HG02852 (cell line): ENCODE results near the gene SPHK1.
"Not testable (repeated sequence)": the region's sequence is repeated elsewhere in the genome, so short reads cannot be mapped to it uniquely, and the experiment has no call there.

ENCODE experiments used
- ATAC-seq: cut with Tn5 transposase; IDR thresholded peaks from one replicate; pipeline ENCODE4 v1.9.1; 2021; ENCODE audit warnings: mild to moderate bottlenecking, moderate library complexity; ENCODE audit not compliant: unreplicated experiment

SPHK1 gene, protein sequence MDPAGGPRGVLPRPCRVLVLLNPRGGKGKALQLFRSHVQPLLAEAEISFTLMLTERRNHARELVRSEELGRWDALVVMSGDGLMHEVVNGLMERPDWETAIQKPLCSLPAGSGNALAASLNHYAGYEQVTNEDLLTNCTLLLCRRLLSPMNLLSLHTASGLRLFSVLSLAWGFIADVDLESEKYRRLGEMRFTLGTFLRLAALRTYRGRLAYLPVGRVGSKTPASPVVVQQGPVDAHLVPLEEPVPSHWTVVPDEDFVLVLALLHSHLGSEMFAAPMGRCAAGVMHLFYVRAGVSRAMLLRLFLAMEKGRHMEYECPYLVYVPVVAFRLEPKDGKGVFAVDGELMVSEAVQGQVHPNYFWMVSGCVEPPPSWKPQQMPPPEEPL

DNA sequence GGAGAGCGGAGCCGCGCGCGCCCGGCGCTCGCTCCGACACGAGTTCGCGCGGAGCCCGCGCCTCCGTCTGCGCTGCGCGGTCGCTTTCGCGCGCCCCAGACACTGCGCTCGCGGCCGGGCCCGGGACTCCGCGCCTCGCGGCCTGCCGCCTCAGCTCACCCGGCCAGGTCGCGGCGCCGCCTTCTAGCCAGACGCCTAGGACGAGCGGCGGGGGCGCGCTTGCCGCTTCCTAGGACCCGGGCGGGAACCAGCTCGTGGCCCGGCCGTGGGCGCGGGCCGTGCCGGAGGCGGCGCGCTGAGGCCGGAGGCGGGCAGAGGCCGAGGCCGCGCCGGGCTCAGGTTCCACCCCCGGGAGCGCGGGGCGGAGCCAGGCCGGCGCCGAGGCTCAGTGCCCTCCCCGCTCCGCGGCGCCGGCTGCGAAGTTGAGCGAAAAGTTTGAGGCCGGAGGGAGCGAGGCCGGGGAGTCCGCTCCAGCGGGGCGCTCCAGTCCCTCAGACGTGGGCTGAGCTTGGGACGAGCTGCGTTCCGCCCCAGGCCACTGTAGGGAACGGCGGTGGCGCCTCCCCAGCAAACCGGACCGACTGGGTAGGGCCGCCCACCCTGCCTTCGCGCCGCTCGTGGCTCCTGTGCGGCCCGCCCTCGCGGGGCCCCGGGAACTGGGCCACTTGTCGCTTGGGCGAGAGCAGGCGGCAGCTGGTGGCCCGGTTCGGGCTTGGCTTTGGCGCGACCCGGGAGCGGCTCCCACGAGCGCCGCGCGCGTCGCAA is at the start of gene SPHK1:
SPHK1 (plus strand) TSS at position 388 of the 765 bp plus-strand sequence. CDS start 1,036 bp downstream, outside the sequence.
- ATAC-seq, result peak; percentile 57

DNA sequence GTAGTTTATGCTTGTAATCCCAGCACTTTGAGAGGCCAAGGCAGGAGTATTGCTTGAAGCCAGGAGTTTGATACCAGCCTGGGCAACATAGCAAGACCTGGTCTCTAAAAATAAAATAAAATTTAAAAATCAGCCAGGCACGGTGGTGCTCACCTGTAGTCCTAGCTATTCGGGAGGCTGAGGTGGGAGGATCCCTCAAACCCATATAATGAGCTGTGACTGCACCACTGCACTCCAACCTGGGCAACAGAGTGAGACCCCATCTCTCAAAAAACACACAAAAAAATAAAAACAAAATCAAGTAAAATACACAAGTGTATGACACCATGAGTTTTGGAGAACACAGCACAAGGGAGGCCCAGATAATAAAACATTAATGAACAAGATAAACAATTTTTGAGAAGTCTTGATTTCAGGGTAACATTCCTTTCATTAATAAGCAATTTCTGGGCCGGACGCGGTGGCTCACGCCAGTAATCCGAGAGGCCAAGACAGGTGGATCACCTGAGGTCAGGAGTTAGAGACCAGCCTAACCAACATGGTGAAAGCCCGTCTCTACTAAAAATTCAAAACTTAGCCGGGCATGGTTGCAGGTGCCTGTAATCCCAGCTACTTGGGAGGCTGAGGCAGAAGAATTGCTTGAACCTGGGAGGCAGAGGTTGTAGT is 48.6 kb upstream of the SPHK1 start:
- no peak for ATAC-seq

DNA sequence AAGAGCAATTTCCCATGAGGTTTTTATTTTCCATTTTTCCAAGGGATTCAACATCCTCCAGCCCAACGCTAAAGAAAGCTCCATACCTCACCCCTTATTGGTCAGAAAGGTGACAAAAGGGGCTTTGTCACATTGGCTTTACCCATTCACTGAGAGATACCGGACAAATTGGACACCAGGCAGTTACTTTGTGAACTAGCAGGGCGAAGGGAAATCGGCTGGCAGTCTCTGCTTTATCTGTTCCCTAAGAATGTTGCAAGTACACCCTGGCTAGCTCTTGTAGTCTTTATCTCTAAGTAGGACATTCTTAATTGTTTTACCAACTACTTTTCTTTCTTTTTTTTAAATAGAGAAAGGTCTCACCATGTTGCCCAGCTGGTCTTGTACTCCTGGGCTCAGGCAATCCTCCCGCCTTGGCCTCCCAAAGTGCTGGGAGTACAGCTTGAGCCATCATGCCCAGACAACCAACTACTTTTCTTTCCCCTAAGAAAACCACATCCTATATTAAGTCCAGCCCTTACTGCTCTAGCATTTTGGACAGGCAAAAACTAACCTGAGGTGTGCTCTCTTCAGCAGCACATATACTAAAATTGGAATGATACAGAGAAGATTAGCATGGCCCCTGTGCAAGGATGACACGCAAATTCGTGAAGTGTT is 47.5 kb upstream of the SPHK1 start:
- ATAC-seq, result no peak

DNA sequence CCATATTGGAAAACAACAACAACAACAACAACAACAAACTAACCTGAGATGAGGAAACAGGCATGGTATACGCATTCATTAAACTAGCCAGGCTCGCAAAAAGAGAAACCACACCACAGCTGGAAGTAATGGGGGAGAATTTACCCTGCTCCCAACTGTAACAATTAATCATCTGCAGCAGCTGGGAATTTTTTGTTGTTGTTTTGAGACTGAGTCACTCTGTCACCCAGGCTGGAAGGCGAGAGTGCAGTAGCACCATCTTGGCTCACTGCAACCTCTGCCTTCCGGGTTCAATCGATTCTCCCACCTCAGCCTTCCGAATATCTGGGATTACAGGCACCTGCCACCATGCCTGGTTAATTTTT is 47.0 kb upstream of the SPHK1 start:
- no peak for ATAC-seq

DNA sequence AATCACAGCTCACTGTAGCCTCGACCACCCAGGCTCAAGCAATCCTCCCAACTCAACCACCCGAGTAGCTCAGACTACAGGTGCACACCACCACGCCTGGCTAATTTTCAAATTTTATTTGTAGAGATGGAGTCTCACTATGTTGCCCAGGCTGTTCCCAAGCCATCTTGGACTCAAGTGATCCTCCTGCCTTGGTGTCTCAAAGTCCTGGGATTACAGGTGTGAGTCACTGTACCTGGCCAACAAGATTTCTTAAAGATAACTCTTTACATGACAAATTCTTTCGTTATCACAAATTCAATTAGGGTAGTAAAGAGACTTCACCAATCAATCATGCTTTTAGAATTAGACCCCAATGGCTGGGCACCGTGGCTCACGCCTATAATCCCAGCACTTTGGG is 43.1 kb upstream of the SPHK1 start:
- no peak for ATAC-seq

DNA sequence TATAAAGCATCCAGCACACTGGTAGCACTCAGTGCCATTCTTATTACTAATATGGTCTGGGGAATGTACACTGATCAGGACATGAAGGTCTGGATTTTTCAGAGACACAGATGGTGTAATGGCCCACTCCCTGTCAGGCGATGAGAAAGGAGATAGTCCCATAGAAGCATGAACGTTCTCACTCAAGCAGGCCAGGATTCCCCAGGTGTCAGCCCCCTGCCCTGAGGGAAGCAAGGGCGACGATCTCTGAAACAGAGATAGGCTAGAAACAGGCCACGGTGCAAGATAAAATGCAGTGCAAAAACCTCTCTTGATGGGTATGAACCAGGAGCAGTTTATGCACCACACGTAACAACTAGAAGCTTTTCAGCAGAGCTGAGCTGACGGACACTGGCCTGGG is 41.3 kb upstream of the SPHK1 start:
- no peak for ATAC-seq

DNA sequence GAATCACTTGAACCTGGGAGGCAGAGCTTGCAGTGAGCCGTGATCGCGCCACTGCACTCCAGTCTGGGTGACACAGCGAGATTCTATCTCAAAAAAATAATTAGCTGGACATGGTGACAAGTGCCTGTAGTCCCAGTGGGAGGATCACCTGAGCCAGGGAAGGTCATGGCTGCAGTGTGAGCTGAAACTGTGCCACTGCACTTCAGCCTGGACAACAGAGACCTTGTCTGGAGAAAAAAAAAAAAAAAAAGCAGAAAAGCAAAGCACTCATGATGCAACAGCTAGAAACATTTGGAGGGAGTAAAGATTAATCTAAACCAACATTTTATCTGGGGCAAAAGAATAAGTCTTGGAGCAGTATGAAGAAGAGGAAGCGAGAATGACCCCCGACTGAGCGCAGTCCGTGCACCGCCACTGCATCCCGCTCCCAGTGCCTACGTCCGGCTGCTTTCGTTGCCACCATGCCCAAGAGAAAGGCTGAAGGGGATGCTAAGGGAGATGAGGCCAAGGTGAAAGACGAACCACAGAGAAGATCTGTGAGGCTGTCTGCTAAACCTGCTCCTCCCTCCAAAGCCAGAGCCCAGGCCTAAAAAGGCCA is 38.9 kb upstream of the SPHK1 start:
- no peak for ATAC-seq

DNA sequence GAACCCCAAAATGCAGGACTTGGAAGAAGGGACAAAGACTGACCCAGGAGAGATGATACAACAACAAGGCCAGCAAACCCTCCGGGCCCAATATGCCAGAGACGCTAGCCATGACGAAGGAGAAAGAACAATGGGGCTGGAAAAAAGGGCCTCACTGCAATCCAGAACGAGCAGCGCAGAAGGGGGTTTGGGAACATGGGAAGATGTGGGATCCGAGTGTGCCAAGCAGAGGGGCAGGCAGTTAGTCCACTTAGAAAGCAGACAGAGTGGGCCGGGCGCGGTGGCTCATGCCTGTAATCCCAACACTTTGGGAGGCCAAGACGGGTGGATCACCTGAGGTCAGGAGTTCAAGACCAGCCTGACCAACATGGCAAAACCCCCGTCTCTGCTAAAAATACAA is 37.5 kb upstream of the SPHK1 start:
- not testable (repeated sequence) for ATAC-seq

DNA sequence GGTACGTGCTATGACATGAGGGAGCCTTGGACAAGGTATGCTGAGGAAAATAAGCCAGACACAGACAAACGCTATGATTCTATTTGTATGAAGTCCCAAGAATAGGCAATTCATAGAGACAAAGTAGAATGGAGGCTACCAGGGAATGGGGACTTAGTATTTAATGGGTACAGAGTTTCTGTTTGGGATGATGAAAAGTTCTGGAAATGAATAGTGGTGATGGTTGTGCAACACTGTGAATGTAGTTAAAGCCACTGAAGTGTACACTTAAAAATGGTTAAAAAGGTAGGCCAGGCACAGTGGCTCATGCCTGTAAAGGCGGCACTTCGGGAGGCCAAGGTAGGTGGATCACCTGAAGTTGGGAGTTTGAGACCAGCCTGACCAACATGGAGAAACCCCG is 33.9 kb upstream of the SPHK1 start:
- ATAC-seq, result no peak

DNA sequence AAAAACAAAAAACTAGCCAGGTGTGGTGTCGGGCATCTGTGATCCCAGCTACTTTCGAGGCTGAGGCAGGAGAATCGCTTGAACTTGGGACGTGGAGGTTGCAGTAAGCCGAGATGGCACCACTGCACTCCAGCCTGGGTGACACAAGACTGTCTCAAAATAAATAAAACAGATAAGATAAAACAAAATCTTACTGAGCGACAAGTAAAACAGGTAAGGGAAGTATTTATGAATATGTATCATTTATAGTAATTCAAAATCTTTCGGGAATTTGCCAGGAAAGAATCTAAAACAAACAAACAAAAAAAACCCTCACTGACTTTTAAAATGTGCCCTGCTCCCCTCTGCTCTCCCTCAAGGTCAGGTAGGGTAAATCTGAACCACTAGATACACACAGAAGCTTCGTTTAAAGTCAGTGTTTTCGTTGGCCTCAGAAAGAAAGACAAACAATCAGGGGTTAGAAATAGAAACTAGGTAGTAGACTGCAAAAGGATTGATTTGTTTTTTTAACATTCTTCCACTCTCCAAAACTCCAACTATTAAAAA is 32.8 kb upstream of the SPHK1 start:
- ATAC-seq, result no peak

DNA sequence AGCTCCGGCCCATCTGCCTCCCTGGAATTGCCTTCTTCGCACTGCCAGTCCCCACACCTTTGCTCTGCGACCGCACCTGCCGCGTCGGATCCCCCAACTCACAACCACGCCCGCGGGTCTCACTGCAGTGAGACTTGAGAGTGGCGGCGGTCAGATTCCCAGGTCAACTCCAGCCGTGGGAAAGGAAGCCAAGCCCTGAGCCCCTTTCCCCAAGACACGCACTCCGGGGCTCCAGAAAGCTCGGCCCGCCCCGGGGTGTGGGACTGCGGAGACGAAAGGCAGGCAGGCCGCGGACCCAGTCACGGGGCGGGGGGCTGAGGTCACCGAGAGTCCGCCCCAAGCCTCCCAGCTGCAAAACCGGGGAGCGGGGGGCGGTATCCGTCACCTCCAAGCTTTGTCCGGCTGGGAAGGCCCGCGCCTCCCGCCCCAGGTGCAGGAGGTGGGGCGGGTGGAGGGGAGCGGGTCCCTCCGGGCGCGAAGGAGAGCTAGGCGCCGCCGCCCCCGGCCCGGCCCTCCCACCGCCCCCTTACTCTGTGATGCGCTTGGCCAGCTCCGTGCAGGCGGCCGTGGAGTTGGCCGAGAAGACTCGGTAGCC is 31.3 kb upstream of the SPHK1 start:
- peak; percentile 13 for ATAC-seq

DNA sequence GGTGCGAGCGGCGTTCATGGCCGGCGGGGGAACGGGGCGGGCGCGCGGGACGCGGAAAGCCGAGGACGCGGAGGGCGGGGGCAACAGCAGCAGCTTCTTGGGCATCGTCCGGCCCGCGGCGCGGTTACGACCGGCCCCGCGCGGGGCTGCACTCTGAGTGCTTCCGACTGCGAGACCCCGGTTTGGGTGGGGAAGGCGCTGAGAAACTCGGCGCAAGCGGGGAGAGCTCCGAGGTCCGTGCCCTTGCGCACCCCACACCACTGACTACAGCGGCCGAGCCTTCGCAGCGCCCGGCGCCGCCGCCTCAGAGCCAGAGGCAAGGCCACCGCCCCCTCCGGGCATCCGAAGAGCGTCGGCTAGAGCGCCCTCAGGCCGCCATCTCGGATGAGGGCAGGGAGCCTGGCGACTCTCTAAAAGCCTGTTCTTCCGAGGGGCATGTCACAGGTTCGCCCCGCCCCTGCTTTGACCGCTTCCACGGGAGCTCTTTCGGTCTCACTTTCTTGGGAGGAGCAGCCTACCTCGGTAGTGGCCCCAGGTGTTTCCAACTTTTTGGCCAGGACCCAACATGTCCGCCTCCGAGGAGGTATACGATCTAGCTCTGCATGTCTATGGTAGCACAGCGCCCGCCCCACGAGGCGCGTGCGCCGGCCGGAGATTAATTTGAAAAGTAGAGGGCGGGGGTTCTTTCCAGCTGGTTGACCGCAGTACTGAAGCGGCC is 30.7 kb upstream of the SPHK1 start, which contains the start of gene PRPSAP1:
PRPSAP1 (minus strand) TSS at position 318 of the 718 bp plus-strand sequence; CDS start at position 105, 213 bp downstream.
- ATAC-seq, result peak; percentile 85

DNA sequence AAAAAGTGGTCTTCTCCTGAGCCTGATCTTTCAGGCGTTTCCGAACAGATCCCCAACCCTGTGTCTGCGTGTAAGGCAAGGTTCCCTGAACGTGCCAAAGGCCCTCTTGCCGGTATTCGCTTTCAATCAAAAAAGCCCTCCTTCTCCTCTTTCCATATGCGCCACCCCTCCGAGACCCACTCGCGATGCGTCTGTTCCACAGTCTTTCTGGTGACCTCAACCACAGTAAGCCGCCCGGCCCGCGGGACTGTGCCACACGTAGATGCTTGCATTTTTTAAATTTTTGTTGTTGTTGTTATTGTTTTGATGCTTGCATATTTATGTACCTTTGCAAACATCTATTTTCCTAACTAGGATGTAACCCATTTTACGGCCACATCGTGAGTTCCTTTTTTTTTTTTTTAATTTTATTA is 30.1 kb upstream of the SPHK1 start:
- no peak for ATAC-seq

DNA sequence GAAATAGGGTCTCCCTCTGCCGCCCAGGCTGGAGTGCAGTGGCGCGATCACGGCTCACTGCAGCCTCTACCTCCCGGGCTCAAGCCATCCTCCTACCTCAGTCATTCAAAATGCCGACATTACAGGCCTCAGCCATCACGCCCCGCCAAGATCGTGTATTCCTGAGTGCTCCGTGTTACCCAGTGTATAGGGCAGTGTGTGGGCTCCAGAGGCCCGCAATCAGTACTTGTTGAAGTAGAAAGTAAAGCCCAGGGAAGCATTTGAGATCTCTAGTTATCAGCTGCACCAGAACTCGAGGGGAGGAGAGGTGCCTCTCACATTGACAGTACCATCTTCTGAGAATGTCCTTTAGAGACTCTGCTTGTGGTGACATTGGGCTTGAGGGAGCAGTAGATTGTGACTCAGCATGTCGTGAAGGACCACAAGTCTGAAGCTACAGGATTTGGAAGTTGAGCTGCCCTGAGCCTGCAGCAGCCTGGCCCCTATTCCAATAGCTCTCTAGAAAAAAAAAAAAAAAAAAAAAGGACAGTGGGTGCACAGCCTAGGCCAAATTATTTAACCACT is 29.6 kb upstream of the SPHK1 start:
- no peak for ATAC-seq

DNA sequence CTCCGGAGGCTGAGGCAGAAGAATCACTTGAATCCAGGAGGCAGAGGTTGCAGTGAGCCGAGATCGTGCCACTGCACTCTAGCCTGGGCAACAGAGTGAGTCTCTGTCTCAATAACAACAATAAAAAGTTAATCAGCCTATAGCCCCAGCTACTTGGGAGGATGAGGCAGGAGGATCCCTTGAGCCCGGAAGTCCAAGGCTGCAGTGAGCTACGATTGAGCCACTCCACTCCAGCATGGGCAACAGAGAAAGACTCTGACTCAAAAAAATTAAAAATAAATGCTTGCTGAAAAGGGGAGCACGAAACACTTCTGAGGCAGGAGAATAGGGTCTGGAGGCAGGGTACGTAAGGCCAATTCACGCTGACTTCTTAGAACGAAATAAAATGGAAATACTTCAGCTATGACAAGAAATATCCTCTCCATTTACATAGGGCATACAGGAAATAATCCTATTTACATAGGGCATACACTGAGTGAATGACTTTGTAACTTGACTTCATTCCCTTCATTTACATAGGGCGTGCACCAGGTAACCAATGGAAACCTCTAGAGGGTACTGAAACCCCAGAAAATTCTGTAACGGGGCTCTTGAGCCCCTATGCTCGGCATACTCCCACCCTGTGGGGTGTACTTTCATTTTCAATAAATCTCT is 27.5 kb upstream of the SPHK1 start:
- ATAC-seq, result no peak

DNA sequence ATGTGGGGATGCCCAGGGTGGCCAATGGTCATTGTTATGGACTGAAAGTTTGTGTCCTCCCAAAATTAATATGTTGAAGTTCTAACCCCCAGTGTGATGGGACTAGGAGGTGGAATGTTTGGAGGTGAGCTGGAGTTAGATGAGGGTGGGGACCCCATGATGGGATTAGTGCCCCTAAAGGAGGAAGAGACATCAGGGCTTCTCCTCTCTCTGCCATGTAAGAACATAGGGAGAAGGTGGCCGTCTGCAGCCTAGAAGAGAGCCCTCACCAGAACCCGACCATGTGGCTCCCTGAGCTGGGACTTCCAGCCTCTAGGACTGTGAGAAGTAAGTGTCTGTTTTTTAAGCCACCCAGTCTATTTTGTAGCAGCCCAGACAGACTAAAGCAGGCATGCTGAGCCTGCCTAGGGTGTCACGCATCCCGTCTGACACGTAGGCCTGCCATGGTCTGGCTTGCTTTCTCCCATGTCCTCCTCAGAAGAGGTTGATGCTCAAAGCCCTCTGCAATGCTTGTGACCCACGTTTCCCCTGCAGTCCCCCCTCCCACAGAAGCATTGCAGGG is 26.7 kb upstream of the SPHK1 start:
- no peak for ATAC-seq

DNA sequence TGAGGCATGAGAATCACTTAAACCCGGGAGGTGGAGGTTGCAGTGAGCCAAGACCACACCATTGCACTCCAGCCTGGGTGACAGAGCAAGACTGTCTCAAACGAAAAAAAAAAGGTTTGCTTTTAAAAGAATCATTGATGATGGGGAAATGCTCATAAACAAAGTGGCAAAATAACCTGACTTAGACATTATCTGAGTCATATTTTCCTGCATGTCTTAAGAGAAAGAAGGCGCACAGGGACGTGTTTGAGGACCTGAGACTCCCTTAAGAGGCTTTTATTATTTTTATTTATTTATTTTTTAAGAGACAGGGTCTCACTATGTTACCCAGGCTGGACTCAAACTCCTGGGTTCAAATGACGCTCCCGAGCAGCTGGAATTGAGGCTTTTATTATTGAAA is 25.0 kb upstream of the SPHK1 start:
- ATAC-seq, result no peak

DNA sequence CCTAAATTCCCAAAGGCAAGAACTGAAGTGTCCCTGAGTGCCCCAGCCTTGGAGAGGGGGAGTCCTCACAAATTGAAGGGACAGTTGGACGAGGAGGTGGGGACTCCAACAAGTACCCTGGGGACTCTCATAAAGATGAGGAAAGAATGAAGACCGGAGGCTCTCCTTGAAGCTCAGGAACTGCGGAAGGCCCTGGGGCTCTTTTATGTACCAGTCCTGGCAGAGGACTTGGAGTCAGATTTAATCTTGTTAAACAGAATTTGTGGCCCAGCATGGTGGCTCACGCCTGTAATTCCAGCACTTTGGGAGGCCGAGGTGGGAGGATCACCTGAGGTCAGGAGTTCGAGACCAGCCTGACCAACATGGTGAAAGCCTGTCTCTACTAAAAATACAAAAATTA is 24.6 kb upstream of the SPHK1 start:
- ATAC-seq, result not testable (repeated sequence)
